ENCODE results near the gene RSRC2. TPM values are rescaled to one million over a fixed set of nuclear protein-coding genes. Genes with fewer than 3 reads are reported as not detected.

The RSRC2 gene
- total RNA-seq, 1 donor from 2014 or later, result 104 TPM

GRCh38 chr12:122503147-122503751, 23.5 kb downstream of the RSRC2 start:
- Mint-ChIP-seq H3K4me3 (ENCODE audit: unreplicated experiment) (no peak overlapping the region), H3K27me3 (ENCODE audit: unreplicated experiment) (peaks cover 12% of the 10 kb centered on the region), H3K4me1 (ENCODE audit: low read depth, unreplicated experiment) (peaks cover 14% of the 10 kb centered on the region), H3K9me3 (ENCODE audit: unreplicated experiment) (peaks cover 14% of the 10 kb centered on the region), H3K27ac (ENCODE audit: unreplicated experiment) (no peak overlapping the region), H3K36me3 (ENCODE audit: unreplicated experiment) (peaks cover 5% of the 10 kb centered on the region)
- TF ChIP-seq CTCF (IDR thresholded peaks at IDR 0.05; ENCODE audit: partially characterized antibody, unreplicated experiment), result no peak
- DNase-seq, result no peak

- Mint-ChIP-seq H3K4me1 (ENCODE audit: low read depth, unreplicated experiment) (peaks cover 15% of the 10 kb centered on the region), H3K27ac (ENCODE audit: unreplicated experiment) (peak overlapping the region; percentile 96), H3K4me3 (ENCODE audit: unreplicated experiment) (peak overlapping the region; percentile 99), H3K27me3 (ENCODE audit: unreplicated experiment) (peaks cover 12% of the 10 kb centered on the region), H3K9me3 (ENCODE audit: unreplicated experiment) (peaks cover 14% of the 10 kb centered on the region), H3K36me3 (ENCODE audit: unreplicated experiment) (peaks cover 5% of the 10 kb centered on the region)
- DNase-seq, result no peak
- TF ChIP-seq CTCF (IDR thresholded peaks at IDR 0.05; ENCODE audit: partially characterized antibody, unreplicated experiment), result no peak
These were observed 25.2 kb downstream of the RSRC2 start for GRCh38 chr12:122501489-122501989.

- Mint-ChIP-seq H3K36me3 (ENCODE audit: unreplicated experiment) (no peaks in the 10 kb centered on the region), H3K4me3 (ENCODE audit: unreplicated experiment) (peak within 1 kb of the TSS; percentile 99), H3K27me3 (ENCODE audit: unreplicated experiment) (peaks cover 10% of the 10 kb centered on the region), H3K4me1 (ENCODE audit: low read depth, unreplicated experiment) (peaks cover 15% of the 10 kb centered on the region), H3K27ac (ENCODE audit: unreplicated experiment) (peak within 1 kb of the TSS; percentile 97), H3K9me3 (ENCODE audit: unreplicated experiment) (peaks cover 13% of the 10 kb centered on the region)
- DNase-seq, result peak; percentile 96
- TF ChIP-seq CTCF (IDR thresholded peaks at IDR 0.05; ENCODE audit: partially characterized antibody, unreplicated experiment), result no peak
These were observed 25.8 kb downstream of the RSRC2 start, which contains the start of gene ZCCHC8 for GRCh38 chr12:122500685-122501488. Gene ZCCHC8 (minus strand): TSS chr12:122500932. CDS start chr12:122500840, 92 bp downstream.

- peak; percentile 63 for DNase-seq
- H3K9me3 Mint-ChIP-seq (ENCODE audit: unreplicated experiment), result peaks cover 13% of the 10 kb centered on the region
- no peaks in the 10 kb centered on the region for H3K36me3 Mint-ChIP-seq (ENCODE audit: unreplicated experiment)
- peak overlapping the region; percentile 97 for H3K27ac Mint-ChIP-seq (ENCODE audit: unreplicated experiment)
- H3K27me3 Mint-ChIP-seq (ENCODE audit: unreplicated experiment), result peaks cover 10% of the 10 kb centered on the region
- H3K4me1 Mint-ChIP-seq (ENCODE audit: low read depth, unreplicated experiment), result peaks cover 15% of the 10 kb centered on the region
- H3K4me3 Mint-ChIP-seq (ENCODE audit: unreplicated experiment), result peak overlapping the region; percentile 99
- no peak for TF ChIP-seq CTCF (IDR thresholded peaks at IDR 0.05; ENCODE audit: partially characterized antibody, unreplicated experiment)
These were observed 26.6 kb downstream of the RSRC2 start for GRCh38 chr12:122499991-122500684.

Data from glutamatergic neuron (in vitro differentiated cells).